HG02852 (cell line): ENCODE data around the gene COL5A3.
"Not testable (repeated sequence)": the region's sequence is repeated elsewhere in the genome, so short reads cannot be mapped to it uniquely, and the experiment has no call there.

ENCODE experiments used
- ATAC-seq: cut with Tn5 transposase; IDR thresholded peaks from one replicate; pipeline ENCODE4 v1.9.1; 2021; ENCODE audit warnings: mild to moderate bottlenecking, moderate library complexity; ENCODE audit not compliant: unreplicated experiment

COL5A3 gene

DNA sequence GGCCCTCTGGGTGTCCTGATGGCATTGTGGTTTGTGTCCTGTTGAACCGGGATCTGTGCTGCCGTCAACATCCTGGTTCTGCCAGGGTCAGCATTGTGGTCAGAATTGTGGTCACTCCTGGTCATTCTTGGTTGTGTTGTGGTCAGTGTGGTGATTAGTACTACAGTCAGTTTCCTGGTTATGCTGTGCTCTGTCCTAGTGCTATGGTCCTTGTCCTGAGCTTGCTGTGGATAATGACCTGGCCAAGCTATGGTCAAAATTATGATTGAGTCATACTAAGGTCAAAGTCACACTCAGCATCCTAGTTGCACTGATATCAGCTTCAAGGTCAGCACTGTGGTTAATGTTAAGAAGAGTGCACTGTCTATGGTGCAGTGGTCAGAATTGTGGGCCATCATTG, 69.5 kb downstream of the COL5A3 start:
- no peak for ATAC-seq

DNA sequence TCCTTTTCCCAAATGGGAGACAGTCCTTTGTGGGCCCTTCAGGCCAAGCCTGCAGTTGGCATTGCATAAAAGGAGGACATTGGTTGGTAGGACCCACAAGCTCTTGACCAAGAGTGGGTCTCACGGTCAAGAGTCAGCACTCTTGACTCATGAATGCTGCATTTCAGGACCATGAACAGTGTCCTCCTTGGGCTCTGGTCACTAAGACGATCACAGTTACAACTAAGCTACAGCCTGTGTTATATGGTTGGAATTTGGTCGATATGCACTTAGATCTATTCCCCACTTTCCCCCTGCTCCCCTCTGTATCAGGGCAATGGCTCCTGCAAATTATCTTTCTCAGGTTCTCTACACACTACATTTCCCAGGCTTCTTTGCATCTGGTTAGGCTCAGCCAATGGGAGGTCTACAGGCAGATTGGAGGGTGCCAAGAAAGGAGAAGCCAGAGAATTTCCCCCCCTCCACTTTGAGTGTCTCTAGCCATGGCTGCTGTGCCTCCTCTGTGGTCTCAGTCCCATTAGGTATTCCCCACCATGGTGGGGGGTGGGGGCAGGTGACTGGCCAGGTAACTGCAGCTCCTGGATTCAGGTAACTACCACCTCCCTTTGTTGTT, 70.9 kb downstream of the COL5A3 start:
- no peak for ATAC-seq

DNA sequence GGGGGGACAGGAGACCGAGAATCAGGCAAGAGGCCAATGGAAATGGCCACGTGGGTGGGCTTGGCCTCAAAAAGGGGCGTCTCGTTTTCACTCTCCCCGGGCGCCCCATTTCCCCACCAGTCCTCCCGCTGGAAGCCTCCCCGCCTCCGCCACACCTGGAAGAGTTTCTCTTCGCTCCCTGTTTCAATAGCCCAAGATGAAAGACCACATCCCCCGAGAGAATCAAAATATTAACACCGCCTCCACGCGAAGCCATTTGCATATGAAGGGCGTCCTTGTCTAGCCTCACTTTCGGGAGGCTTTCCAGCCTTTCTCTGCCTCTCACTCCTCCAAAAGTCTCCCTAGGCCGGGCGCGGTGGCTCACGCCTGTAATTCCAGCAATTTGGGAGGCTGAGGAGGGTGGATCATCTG, 73.3 kb downstream of the COL5A3 start:
- ATAC-seq: no peak

DNA sequence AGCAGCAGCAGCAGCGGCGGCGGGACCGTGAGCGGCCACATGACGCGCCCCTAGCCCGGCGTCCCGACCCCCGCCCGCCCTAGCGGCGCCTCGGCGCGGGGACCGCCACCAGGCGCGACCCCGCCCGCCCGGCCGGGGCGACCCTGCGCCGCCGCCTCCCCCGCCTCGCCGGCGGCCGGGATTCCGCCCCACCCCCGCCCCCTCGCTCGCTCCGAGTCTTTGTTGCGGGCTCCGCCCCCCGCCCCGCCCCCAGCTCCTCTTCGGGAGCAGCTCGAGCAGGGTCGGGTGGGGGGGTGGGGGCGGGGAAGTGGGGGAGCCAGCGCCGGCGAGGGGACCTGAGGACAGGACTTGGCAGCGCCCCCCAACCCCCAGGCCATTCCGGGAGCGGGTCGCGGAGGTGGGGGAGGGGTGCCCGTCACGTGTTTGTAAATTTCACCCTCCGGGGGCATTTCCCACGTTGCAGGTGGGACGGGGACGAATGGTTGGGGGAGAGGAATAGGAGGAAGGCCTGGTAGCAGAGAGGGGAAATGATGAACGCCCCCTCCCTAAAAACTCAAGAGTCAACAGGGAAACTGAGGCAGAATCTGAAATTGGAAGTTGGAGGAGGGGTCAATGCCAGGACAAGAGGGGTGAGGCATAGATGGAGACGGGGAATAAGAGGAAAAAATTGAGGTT, 73.8 kb downstream of the COL5A3 start, which contains the start of gene OLFM2:
Gene OLFM2, minus strand, starts transcription at position 190 of the 675 bp plus-strand sequence. Its CDS starts 149 bp downstream, at position 41.
- no peak for ATAC-seq

DNA sequence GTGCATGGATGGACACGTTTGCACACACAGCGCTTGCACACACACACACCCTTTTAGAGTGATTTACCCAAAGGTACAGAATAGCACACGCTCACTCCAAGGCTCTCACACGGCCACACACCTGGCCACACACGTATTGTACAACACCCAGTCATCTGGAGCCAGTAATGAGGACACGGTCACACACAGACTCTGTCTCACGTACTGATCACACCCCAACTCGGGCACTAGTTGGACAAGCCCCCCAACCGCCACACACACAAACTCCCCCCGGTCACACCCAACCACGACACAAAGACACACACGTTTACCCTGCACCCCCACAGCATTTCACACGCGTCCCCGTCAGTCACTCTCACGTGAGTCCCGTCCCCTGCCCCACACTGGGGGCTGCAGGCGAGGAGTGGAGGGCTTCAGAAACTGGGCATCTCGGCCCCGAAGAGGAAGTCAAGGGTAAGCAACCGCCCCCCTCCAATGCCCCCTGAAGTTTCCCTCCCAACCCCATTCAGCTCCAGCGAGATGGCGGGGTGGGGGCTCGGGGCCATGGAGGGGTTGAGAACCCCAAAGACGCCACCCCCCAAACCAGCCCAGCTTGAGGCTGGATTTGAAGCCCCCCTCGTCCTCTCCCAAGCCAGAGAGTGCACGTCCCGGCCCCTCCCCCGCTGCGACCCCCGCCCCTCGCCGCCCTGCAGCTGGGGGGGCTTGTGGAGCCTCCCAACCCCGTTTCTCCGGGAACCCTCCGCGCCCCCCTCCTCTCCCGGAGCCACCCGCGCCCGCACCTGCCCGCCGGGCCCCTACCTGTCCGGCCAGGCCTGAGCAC, 74.6 kb downstream of the COL5A3 start:
- ATAC-seq: no peak

DNA sequence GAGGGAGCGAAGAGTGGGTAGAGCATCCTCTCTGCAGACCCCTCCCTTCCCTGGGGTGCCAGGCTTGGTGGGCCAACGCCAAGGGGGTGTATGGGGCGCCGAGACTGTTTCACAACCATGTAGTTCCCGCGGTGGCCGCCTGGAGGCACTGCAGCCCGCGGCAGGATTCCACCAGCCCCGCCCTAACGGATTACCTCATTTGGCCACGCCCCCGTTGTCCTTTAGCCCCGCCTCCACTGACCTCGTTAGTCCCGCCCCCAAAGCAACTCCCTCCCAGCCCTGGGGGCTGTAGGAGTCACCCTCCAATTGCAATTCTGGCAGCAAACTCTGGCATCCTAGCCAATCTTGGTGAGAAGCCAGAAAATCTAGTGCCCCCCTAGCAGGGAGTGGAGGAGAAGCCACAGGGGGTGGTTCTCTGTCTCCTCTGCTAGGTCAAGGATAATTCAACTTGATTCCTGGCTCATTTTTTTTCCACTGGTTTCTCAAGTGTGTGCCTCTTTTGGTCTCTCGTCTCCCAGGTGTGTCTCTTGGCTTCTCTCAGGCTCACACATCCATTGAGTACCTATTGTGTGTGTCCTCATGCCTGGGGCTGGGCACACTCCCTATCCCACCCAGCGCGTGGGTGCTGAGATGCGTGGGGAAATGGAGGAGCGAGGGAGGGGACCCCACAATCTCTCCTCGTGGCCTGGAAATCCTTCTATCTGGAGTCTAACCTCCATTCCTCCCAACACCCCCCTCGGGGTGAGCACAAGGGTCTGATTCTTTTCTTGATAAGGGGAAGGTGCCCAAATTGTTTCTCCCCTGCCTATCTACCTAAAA, 76.0 kb downstream of the COL5A3 start:
- ATAC-seq: no peak

DNA sequence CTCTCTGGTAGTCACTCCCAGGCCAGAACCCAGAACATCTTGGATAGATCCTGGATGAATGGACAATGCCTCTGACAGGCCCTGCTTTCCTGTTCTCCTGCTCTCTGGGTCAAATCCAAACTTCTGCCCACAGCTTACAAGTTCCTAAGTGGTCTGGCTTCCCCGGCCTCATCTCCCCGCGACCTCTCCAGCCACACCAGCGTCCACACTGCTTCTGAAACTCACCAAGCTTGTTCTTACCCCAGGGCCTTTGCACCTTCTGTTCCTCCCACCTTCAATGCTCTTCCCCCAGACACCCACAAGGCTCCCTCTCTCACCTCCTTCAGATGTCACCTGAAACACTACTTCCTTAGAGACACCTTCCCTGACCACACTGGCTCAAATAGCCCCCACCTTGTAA, 77.5 kb downstream of the COL5A3 start:
- no peak for ATAC-seq

DNA sequence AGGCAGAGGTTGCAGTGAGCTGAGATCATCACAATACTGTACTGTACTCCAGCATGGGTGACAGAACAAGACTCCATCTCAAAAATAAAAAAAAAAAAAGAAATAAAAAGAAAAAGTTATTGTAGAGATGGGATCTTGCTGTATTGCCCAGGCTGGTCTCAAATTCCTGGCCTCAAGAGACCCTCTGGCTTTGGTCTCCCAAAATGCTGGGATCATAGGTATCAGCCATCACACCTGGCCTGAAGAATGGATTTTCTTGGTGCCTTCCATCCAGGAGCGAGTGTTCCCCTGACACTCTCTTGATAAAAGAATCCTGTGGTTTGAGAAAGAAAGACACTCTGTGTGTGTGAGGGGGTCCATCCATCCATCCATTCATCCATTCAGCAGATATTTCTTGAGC, 78.7 kb downstream of the COL5A3 start:
- ATAC-seq: no peak

DNA sequence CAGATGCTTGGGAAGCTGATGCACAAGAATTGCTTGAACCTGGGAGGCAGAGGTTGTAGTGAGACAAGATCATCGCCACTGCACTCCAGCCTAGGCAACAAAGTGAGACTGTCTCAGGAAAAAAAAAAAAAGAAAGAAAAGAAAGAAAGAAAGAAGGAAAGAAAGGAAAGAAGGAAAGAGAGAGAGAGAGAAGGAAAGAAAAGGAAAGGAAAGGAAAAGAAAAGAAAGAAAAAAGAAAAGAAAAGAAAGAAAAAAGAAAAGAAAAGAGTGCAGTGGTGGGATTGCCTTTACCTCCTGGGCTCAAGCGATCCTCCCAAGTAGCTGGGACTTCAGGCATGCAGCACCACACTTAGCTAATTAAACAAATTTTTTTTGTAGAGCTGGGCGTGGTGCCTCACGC, 86.9 kb downstream of the COL5A3 start:
- ATAC-seq: no peak

DNA sequence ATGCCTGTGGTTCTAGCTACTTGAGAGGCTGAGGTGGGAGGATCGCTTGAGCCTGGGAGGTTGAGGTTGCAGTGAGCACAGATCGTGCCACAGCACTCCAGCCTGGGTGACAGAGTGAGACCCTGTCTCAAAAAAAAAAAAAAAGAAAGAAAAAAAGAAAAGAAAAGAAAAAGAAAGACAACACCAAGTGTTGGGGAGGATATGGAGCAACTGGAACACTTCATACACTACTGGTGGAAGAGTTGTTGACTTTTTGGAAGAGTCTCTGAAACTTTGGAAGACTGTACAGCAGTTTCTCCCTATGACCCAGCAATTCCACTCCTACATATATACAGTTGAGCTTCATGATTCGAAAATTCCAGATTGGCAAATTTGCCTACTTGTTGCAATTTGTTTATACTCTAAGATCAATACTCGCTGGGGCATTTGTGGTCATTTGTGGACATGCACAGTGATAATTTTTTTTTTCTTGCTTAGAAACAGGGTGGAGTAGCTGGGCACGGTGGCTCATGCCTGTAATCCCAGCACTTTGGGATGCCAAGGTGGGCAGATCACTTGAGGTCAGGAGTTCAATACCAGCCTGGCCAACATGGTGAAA, 87.4 kb downstream of the COL5A3 start:
- not testable (repeated sequence) for ATAC-seq

DNA sequence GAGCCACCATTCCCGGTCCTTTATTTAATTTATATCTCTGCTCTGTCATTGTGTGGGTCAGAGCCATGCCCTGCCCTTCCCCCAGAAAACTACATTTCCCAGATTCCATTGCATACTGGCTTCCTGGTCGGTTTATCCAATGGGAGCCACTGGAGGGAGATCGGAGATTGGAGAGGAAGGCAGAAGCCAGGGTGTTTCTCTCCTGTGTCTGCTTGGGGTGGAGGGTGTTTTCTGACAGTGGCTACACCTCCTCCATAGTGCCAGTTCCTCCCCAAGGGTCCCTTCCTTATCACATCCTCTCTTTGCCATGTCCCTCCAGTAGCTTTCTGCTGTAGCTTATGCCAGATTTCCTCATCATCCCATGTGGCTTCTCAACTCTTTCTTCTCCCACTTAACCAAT, 93.0 kb downstream of the COL5A3 start:
- no peak for ATAC-seq

DNA sequence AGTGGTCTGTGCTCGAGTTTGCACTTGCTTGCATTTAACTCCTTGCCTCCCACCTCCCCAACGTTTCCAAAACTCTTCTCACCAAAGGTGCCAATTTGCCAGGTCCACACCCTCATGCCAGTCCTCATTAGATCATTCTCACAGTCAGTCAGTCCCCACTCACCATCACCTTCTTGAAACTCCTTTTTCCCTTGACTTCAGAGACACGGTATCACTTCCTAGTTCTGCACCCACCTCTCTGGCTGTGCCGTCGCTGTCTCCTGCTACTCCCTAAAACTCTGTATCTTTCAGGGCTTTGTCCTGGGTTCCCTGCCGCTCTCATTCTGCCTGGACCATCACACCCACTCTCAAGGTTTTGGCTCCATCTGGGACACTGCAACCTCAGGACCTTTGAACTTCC, 93.6 kb downstream of the COL5A3 start:
- ATAC-seq: no peak

DNA sequence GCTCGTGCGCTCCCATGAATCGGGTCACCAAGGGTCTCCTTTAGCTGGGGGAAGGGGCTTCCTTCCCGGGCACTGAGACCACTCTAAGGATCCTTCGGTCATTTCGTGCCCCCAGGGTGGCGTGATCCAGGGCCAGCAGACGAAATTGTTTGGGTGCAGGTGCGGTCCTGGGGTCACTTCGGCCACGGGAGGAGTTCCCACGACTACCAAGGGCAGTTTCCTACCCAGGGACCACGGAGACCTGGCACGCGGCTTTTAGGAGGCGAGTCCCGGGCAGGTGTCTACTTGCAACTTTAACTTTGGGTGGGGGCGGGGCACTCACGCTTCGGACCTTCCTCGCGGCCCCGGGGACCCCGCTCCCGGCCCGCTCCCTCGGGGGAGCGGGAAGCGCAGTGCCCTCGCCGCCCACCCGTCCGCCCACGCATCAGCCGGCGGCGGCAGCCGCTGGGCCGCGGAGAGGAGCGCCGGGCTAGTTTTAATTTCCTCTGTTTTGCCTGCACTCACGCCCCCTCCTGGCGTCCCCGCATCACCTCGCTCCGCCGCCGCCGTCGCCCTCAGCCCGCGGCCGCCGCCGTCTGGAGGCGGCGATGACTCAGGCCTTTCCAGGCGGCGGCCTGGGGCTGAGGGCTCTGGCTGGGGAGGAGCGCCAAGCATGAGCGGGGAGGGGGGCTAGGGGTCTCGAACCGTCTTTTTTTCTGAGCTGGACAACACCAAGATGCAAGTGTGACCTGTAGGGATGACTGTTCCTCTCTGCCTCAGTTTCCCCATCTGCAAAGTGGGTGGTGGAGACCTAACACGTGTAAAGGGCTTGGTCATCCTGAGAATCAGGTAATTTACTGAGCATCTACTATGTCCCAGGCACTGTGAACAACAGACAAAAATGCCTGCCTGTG, 95.7 kb downstream of the COL5A3 start:
- no peak for ATAC-seq

DNA sequence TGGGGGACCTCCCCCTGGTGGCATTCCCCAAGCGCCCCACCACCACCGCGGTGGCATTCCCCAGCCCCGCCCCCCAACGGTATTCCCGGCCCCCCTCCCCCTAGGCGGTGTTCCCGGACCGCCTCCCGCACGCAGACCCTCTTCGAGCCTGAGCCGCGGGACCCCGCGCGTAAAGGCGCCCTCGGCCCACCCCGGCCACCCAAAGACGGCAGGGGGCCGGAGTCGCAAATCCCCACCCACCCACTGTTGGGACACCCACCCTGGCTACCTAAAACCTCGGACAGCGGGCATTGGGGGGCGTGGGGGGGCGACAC, 96.3 kb downstream of the COL5A3 start:
- ATAC-seq: no peak

DNA sequence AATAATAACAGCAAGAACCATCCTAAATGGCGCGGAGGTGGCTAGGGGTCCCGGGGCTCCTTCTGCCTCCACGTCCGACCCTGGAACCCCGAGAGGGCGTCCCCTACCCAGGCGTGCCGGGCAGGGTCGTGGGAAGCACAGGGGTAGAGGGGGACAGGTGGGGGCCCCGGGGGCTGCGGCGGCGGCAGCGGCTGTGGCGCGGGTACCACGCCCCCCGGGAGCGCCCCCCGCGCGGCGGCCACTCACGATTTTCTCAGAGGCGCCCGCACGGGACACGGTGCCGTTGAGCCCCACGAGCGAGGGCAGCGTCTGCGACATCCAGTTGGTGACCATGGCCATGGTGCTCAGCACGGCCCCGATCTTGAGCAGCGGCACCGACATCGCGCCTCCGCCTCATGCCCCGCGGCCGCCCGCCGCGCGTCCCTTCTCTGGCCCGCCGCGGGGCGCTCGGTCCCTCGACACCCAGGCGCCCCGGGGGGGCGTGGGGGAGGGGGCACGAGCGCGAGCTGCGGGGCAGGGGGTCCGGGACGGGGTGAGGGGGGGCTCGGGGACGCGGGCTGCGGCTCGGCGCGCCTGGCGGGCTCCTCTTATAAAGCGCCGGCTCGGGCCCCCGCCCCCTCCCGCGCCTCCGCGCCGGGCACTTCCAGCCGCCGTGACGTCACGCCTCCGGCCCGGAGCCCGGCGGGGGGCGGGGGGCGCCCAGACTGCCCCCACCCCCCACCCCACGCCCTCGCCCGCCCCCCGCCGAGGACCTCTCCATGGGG, 96.9 kb downstream of the COL5A3 start:
- no peak for ATAC-seq

DNA sequence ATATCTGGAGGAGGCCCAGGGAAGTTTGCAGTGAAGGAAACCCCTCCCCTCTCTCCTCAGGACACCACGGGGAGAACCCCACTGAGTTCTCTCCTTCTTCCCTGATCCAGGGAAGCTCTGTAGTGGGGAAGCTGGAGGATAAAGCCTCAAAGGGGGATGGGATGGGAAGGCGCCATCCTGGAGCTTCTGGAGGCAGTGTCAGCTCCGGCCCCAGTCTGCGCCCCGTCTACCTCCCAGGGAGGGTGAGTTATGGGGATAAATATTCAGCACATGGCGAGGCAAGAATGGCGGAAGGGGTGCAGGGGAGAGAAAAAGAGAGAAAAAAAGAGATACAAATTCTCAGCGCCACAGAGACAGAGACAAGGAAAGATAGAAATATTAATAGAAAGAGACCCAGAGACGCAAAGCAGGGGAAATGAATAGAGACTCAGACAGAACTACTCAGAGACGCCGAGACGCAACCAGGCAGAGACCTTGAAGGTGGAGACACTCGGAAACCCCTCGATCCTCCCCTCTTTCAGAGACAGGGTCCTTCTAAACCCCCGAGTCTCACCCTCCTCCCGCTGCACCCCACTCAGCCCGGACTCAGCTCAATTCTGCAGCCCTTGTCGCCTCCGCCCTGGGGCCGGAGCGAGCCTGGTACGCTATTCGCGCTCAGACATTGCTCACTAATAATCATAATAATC, 97.6 kb downstream of the COL5A3 start:
- ATAC-seq: no peak

DNA sequence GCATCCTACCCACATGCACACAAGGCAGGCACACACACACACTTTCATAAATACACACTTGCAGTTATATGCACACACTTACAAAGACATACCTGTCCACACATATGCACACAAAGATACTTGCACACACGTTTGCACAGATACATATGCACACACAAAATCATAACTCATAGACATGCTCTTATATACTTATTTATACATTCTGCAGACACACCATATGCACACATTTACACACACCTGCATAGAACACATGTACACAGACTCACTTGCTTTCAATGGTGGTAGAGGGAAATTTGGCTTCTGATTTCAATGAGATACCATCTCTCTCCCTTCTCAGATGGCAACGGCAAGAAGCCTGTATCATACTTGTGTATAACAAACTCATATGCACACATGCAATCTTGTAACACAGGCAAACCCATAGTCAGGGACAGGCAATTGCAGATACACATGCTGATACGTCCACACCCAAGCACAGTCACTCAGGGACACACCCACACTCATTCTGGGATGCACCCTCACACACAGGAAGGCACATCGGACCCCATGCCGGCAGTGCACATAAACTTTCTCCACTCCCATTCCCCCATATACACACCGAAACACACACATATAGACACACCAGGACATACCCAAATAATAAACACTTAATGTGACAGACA, 98.6 kb downstream of the COL5A3 start:
- ATAC-seq: no peak

DNA sequence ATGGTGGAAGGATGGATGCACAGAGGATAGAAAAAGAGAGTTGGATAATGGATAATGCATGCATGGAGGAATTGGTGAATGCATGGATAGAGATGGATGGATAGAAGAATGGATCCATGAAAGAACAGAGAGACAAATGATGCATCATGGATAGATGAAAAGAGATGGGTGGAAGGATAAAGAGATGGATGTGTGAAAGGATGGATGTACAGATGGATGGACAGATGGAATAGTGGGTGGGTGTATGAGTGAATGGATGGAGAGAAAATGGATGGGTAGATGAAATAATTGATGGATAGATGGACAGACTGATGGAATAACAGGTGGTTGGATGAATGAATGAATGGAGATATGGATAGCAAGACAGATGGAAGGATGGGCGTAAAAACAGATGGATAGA, 99.7 kb downstream of the COL5A3 start:
- ATAC-seq: no peak
